Activated gamma-delta T cell treated with Interleukin-2 at 50 U/mL for 16 hours (primary cell): ENCODE results near the gene OR52N5.

Source experiments
- DNase-seq: peaks from one replicate; pipeline ENCODE4 v3.0.0-alpha.2; 2020

Gene OR52N5

GRCh38 chr11:5783255-5783654 lies at the start of gene OR52N5:
Gene OR52N5, minus strand, starts transcription at chr11:5783355. Its CDS starts 4,721 bp downstream, at chr11:5778634.
- DNase-seq, result no peak

GRCh38 chr11:5831196-5831829 lies 48.2 kb upstream of the OR52N5 start:
- DNase-seq, result no peak

- no peak for DNase-seq
Observed at GRCh38 chr11:5818245-5818886, 35.2 kb upstream of the OR52N5 start.

- DNase-seq, result no peak
Observed at GRCh38 chr11:5815534-5815933, 32.4 kb upstream of the OR52N5 start.

GRCh38 chr11:5809905-5810795 lies 27.0 kb upstream of the OR52N5 start:
- DNase-seq, result no peak

GRCh38 chr11:5809122-5809519 lies 26.0 kb upstream of the OR52N5 start:
- DNase-seq, result no peak

- DNase-seq, result peak; percentile 66
Observed at GRCh38 chr11:5808500-5809121, 25.5 kb upstream of the OR52N5 start, which contains the start of gene OR52N2. Gene OR52N2, plus strand, starts transcription at chr11:5808924. Its CDS starts 11,412 bp downstream, at chr11:5820336.

GRCh38 chr11:5807580-5807979 lies 24.4 kb upstream of the OR52N5 start:
- no peak for DNase-seq

- no peak for DNase-seq
Observed at GRCh38 chr11:5803982-5804381, 20.8 kb upstream of the OR52N5 start.

GRCh38 chr11:5796541-5796940 lies 13.4 kb upstream of the OR52N5 start:
- DNase-seq, result no peak

GRCh38 chr11:5791165-5791564 lies 8.0 kb upstream of the OR52N5 start, which contains the start of gene OR52N1:
Gene OR52N1, minus strand, starts transcription at chr11:5791265. Its CDS starts 2,449 bp downstream, at chr11:5788816.
- no peak for DNase-seq

GRCh38 chr11:5767056-5767455 lies 16.1 kb downstream of the OR52N5 start:
- no peak for DNase-seq

- DNase-seq, result no peak
Observed at GRCh38 chr11:5753943-5754342, 29.2 kb downstream of the OR52N5 start, which contains the start of gene OR52N4. Gene OR52N4, plus strand, starts transcription at chr11:5754243. Its CDS starts 498 bp downstream, at chr11:5754741.

- DNase-seq, result no peak
Observed at GRCh38 chr11:5749836-5750235, 33.3 kb downstream of the OR52N5 start.

GRCh38 chr11:5746614-5747013 lies 36.5 kb downstream of the OR52N5 start:
- no peak for DNase-seq

- DNase-seq, result no peak
Observed at GRCh38 chr11:5738431-5738830, 44.7 kb downstream of the OR52N5 start.

- DNase-seq, result no peak
Observed at GRCh38 chr11:5737670-5738392, 45.3 kb downstream of the OR52N5 start.

- no peak for DNase-seq
Observed at GRCh38 chr11:5737091-5737490, 46.1 kb downstream of the OR52N5 start.

GRCh38 chr11:5736396-5736795 lies 46.8 kb downstream of the OR52N5 start, which contains the start of gene OR56B1:
Gene OR56B1, plus strand, starts transcription at chr11:5736448. Its CDS starts 69 bp downstream, at chr11:5736517.
- DNase-seq, result no peak

GRCh38 chr11:5727691-5728090 lies 55.5 kb downstream of the OR52N5 start:
- DNase-seq, result no peak

- DNase-seq, result no peak
Observed at GRCh38 chr11:5726351-5726750, 56.8 kb downstream of the OR52N5 start.
